Vagina (tissue), 2 donors: ENCODE data around the gene PTPRD.

ENCODE experiments used
- CTCF ChIP-seq, 3 experiments: fragments of 450-650 bp in 2 of 3; fragments of 200-600 bp in 1 of 3; sonication (generic) in 1 of 3; IDR thresholded peaks; one replicate each; pipeline ENCODE4 v1.5.1; 2017 to 2019; ENCODE audit warnings: antibody characterized with exemption in 3 of 3, mild to moderate bottlenecking in 2 of 3, moderate library complexity in 2 of 3
- POLR2A ChIP-seq, 2 donors: fragments of 450-650 bp; IDR thresholded peaks; one replicate each; pipeline ENCODE4 v1.6.1; 2017; ENCODE audit warnings: antibody characterized with exemption in 2 of 2, mild to moderate bottlenecking in 2 of 2, moderate library complexity in 2 of 2

GRCh38 chr9:9410736-9411135 lies 1202.1 kb downstream of the PTPRD start:
- TF ChIP-seq CTCF (IDR thresholded peaks at IDR 0.05) (no peak), POLR2A (IDR thresholded peaks at IDR 0.05) (no peak)
